ENCODE measurements around the gene MTX1.

GRCh38 chr1:155228096-155228427 is 19.6 kb downstream of the MTX1 start:
- TF ChIP-seq, protein P1, sequence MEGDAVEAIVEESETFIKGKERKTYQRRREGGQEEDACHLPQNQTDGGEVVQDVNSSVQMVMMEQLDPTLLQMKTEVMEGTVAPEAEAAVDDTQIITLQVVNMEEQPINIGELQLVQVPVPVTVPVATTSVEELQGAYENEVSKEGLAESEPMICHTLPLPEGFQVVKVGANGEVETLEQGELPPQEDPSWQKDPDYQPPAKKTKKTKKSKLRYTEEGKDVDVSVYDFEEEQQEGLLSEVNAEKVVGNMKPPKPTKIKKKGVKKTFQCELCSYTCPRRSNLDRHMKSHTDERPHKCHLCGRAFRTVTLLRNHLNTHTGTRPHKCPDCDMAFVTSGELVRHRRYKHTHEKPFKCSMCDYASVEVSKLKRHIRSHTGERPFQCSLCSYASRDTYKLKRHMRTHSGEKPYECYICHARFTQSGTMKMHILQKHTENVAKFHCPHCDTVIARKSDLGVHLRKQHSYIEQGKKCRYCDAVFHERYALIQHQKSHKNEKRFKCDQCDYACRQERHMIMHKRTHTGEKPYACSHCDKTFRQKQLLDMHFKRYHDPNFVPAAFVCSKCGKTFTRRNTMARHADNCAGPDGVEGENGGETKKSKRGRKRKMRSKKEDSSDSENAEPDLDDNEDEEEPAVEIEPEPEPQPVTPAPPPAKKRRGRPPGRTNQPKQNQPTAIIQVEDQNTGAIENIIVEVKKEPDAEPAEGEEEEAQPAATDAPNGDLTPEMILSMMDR (IDR thresholded peaks at IDR 0.05) = no peak
- TF ChIP-seq EP300 (IDR thresholded peaks at IDR 0.05) = no peak

Data from tibial nerve (tissue), 4 donors.